ENCODE data around the gene LCN2. TPM values are rescaled to one million over a fixed set of nuclear protein-coding genes. Genes with fewer than 3 reads are reported as not detected.

LCN2 gene
- total and polyA plus RNA-seq, 10 of the 15 experiments (the other 5 are each of a cell fraction or from before 2014, with no cell fraction given), result not detected

DNA sequence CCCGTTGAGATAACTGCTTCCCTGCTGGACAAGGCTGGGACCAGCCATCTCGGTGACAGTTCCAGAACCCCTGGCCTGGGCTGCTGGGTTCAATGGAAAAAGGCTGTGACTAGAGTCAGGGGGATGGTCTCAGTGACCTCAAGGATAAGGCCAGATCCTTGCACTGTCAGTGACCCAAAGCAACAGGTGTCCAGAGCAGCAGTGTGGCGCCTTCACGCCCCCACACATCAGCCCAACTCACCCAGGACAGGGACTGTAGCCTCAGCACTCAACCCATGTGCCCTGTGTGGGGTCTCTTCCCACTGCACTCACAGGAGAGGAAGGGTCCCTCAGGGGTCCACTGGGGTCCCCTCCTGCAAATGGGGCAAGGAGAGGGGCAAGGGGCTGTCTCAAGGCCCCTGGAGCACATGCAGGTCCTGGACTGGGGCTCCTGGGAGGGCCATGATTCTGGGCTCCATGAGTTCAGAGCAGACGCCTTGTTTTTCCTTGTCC, 698 bp upstream of the LCN2 start:
- H3K4me2 ChIP-seq (ENCODE audit: control insufficient read depth, insufficient read depth), result no peak overlapping the region
- in situ Hi-C loops (cut with MboI) (no loop called here), intact Hi-C loops (cut with micrococcal nuclease; ENCODE audit: unreplicated experiment) (no loop called here)
- H3K36me3 ChIP-seq (ENCODE audit: control insufficient read depth in 2 of 2, insufficient read depth in 2 of 2, low read length in 1 of 2), result no peaks in the 10 kb centered on the region
- no peak overlapping the region for H3K4me3 ChIP-seq
- BruUV-seq (replicated peaks), result no TSS peak
- H3K9ac ChIP-seq (ENCODE audit: control insufficient read depth, insufficient read depth, low read length), result no peak overlapping the region
- FAIRE-seq (no peak), ATAC-seq (no peak), DNase-seq (ENCODE audit: low read depth, low spot score) (no peak)
- no peak overlapping the region for H3K27ac ChIP-seq (ENCODE audit: control insufficient read depth, insufficient read depth)
- no peaks in the 10 kb centered on the region; the same call in 1 of the 2 replicates for H4K20me1 ChIP-seq (ENCODE audit: control insufficient read depth, insufficient read depth)
- ChIA-PET POLR2A (no interaction called here), RAD21 (ENCODE audit: unreplicated experiment) (no interaction called here), SMC1A (ENCODE audit: uncharacterized antibody, unreplicated experiment) (no interaction called here), CTCF (no interaction called here)
- H3K27me3 ChIP-seq (replicated peaks in 1 of 2; ENCODE audit: control insufficient read depth in 2 of 2, insufficient read depth in 2 of 2, low read length in 1 of 2), result peaks cover 0 to 1% of the 10 kb centered on the region in 2 experiments; a peak in 2 of 4 replicates
- TF ChIP-seq EED (IDR thresholded peaks at IDR 0.05; ENCODE audit: low read depth) (no peak), SIN3A (IDR thresholded peaks at IDR 0.05; ENCODE audit: low read depth, low read length) (no peak)
- H3K79me2 ChIP-seq (ENCODE audit: control insufficient read depth, insufficient read depth, low read length), result no peaks in the 10 kb centered on the region
- no peaks in the 10 kb centered on the region for H3K9me3 ChIP-seq (replicated peaks; ENCODE audit: control insufficient read depth, insufficient read depth, low read length)
- WGBS (ENCODE audit: insufficient coverage, insufficient replicate concordance, low lambda C conversion rate, missing lambda C conversion rate), result 56% methylated on average over 5 of the region's 5 CpGs
- no peaks in the 10 kb centered on the region for H3K4me1 ChIP-seq (ENCODE audit: control insufficient read depth, insufficient read depth, low read length)
- H2AFZ ChIP-seq (ENCODE audit: control insufficient read depth, low read depth, low read length), result no peak overlapping the region

DNA sequence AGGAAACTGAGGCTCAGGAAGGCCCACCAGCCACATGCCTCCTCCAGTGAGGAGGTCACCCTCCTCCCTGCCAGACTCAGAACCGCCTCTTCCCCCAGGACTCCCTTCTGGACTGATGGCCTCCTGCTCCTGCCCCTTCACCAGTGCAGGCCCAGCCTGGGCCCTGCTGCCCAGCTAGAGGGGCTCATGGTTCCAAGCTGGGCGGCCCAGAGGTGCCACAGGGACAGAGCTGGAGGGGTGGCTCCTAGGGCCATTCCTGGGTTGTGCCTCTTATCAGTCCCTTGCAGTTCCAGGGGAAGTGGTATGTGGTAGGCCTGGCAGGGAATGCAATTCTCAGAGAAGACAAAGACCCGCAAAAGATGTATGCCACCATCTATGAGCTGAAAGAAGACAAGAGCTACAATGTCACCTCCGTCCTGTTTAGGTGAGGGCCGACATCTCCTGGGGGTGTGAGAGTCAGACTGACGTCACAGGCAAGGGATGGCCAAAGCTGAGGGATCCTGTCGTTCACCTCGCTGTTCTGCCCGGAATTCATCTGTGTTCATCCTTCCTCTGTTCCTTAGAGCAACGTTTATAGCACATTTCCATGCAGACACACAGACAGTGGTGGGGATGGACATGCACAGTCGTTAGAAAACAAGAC, 819 bp downstream of the LCN2 start:
- no TSS peak for BruUV-seq (replicated peaks)
- CTCF ChIA-PET, result interaction anchor here (1.1 to 1.4 kb wide), 2 partner anchors 14 to 16 kb away, joined by 3 read pairs; no protein-coding TSS in a partner anchor
- Histone ChIP-seq H4K20me1 (ENCODE audit: control insufficient read depth, insufficient read depth) (no peaks in the 10 kb centered on the region; the same call in 1 of the 2 replicates), H2AFZ (ENCODE audit: control insufficient read depth, low read depth, low read length) (no peak overlapping the region), H3K27ac (ENCODE audit: control insufficient read depth, insufficient read depth) (no peak overlapping the region), H3K36me3 (ENCODE audit: control insufficient read depth in 2 of 2, insufficient read depth in 2 of 2, low read length in 1 of 2) (no peaks in the 10 kb centered on the region), H3K79me2 (ENCODE audit: control insufficient read depth, insufficient read depth, low read length) (no peaks in the 10 kb centered on the region), H3K27me3 (replicated peaks in 1 of 2; ENCODE audit: control insufficient read depth in 2 of 2, insufficient read depth in 2 of 2, low read length in 1 of 2) (peaks cover 0 to 1% of the 10 kb centered on the region in 2 experiments; a peak in 2 of 4 replicates), H3K4me2 (ENCODE audit: control insufficient read depth, insufficient read depth) (no peak overlapping the region), H3K4me1 (ENCODE audit: control insufficient read depth, insufficient read depth, low read length) (no peaks in the 10 kb centered on the region), H3K9ac (ENCODE audit: control insufficient read depth, insufficient read depth, low read length) (no peak overlapping the region), H3K9me3 (replicated peaks; ENCODE audit: control insufficient read depth, insufficient read depth, low read length) (no peaks in the 10 kb centered on the region), H3K4me3 (no peak overlapping the region)
- RAD21 ChIA-PET (ENCODE audit: unreplicated experiment), result no interaction called here
- POLR2A ChIA-PET, result no interaction called here
- in situ Hi-C loops (cut with MboI), result no loop called here
- no peak for TF ChIP-seq NBN (IDR thresholded peaks at IDR 0.05)
- no peak for TF ChIP-seq IKZF2 (IDR thresholded peaks at IDR 0.05)
- DNase-seq (ENCODE audit: low read depth, low spot score) (no peak), ATAC-seq (no peak), FAIRE-seq (no peak)
- SMC1A ChIA-PET (ENCODE audit: uncharacterized antibody, unreplicated experiment), result no interaction called here
- intact Hi-C loops (cut with micrococcal nuclease; ENCODE audit: unreplicated experiment), result no loop called here
- WGBS (ENCODE audit: insufficient coverage, insufficient replicate concordance, low lambda C conversion rate, missing lambda C conversion rate), result 18% methylated on average over 11 of the region's 11 CpGs

Measured in GM12878 (cell line).